HCT116 (cell line): ENCODE data around the gene ODR4. TPM values are rescaled to one million over a fixed set of nuclear protein-coding genes. Genes with fewer than 3 reads are reported as not detected.

Experiments
- ATAC-seq: fragments of 200-7000 bp; cut with Tn5 transposase; 2 replicates; pipeline ENCODE4 v1.9.1; 2020; ENCODE audit warnings: mild to moderate bottlenecking, moderate library complexity
- BruUV-seq: library from RNA; stranded (reverse); fragments of 400-500 nt; replicated peaks from 2 replicates; lab custom pipeline; 2021; lab: Mats Ljungman, UMichigan
- CTCF ChIA-PET: fragments of 300-600 bp; sonication (Branson Sonifier 250); formaldehyde crosslinking; loops from one replicate; lab custom pipeline; 2021; ENCODE audit warnings: antibody characterized with exemption; lab: Charles Lee
- POLR2A ChIA-PET: fragments of 300-600, 350-600 bp; sonication (Branson Sonifier 250); formaldehyde crosslinking; loops from one replicate; lab custom pipeline; 2021; ENCODE audit warnings: antibody characterized with exemption; lab: Charles Lee
- RAD21 ChIA-PET, 2 experiments: fragments of 300-600 bp; sonication (Branson Sonifier 250); formaldehyde crosslinking; loops; one replicate each; lab custom pipeline; 2023; ENCODE audit warnings: low total read pairs in 2 of 2; ENCODE audit not compliant: uncharacterized antibody in 2 of 2, unreplicated experiment in 2 of 2, low non-redundant PET in 1 of 2; lab: Charles Lee
- DNase-seq: peaks from one replicate; pipeline ENCODE4 v3.0.0-alpha.2; 2010; ENCODE audit warnings: low read depth, low spot score
- H2AFZ ChIP-seq: fragments of 200-600 bp; shearing (Covaris generic), sonication (generic); 2 replicates; pipeline ENCODE4 v1.6.1; 2017; ENCODE audit warnings: low read depth, mixed run types, mixed read lengths, antibody characterized with exemption, low read length; ENCODE audit not compliant: poor library complexity, severe bottlenecking
- H3K27ac ChIP-seq: 2 replicates; pipeline ENCODE4 v1.5.1; 2012; ENCODE audit warnings: low read depth, low read length
- H3K27me3 ChIP-seq: fragments of 200-600 bp; sonication (generic); 2 replicates; pipeline ENCODE4 v1.6.1; 2016; ENCODE audit warnings: mixed run types, low read length, mixed read lengths; ENCODE audit not compliant: insufficient read depth
- H3K36me3 ChIP-seq, 2 experiments: fragments of 200-500 bp in 1 of 2; fragments of 200-600 bp in 1 of 2; sonication (Bioruptor generic) in 1 of 2; sonication (generic) in 1 of 2; 2 replicates each; pipeline versions ENCODE4 v1.5.1 to v1.6.1; 2014 to 2016; ENCODE audit warnings: low read length in 2 of 2, inconsistent platforms in 1 of 2, mixed read lengths in 1 of 2, mixed run types in 1 of 2; ENCODE audit not compliant: insufficient read depth in 2 of 2, control insufficient read depth in 1 of 2
- H3K4me1 ChIP-seq, 2 experiments: fragments of 200-600 bp in 1 of 2; sonication (generic) in 1 of 2; 2 replicates each; pipeline versions ENCODE4 v1.5.1 to v1.6.1; 2012 to 2017; ENCODE audit warnings: low read length in 2 of 2, inconsistent platforms in 1 of 2, mild to moderate bottlenecking in 1 of 2, mixed read lengths in 1 of 2, mixed run types in 1 of 2, moderate library complexity in 1 of 2; ENCODE audit not compliant: insufficient read depth in 2 of 2, control insufficient read depth in 1 of 2
- H3K4me2 ChIP-seq: fragments of 200-600 bp; sonication (generic); 2 replicates; pipeline ENCODE4 v1.6.1; 2017; ENCODE audit warnings: mixed run types, low read length, mixed read lengths
- H3K4me3 ChIP-seq, 2 experiments: fragments of 200-600 bp in 1 of 2; sonication (generic) in 1 of 2; replicated peaks in 1 of 2; 2 replicates each; pipeline ENCODE4 v1.5.1; 2011 to 2016; ENCODE audit warnings: low read length in 2 of 2, control low read depth in 1 of 2, low read depth in 1 of 2, mild to moderate bottlenecking in 1 of 2, mixed read lengths in 1 of 2, mixed run types in 1 of 2
- H3K79me2 ChIP-seq: fragments of 200-600 bp; sonication (generic); 2 replicates; pipeline ENCODE4 v1.6.1; 2017; ENCODE audit warnings: mild to moderate bottlenecking, mixed run types, low read length, moderate library complexity, mixed read lengths; ENCODE audit not compliant: insufficient read depth
- H3K9ac ChIP-seq: fragments of 200-600 bp; sonication (generic); 2 replicates; pipeline ENCODE4 v1.6.1; 2016; ENCODE audit warnings: low read length, mixed read lengths
- H3K9me2 ChIP-seq: fragments of 200-600 bp; sonication (generic), shearing (Covaris generic); 2 replicates; pipeline ENCODE4 v1.6.1; 2017; ENCODE audit warnings: mixed run types, mild to moderate bottlenecking, moderate library complexity; ENCODE audit not compliant: insufficient read depth
- H3K9me3 ChIP-seq, 2 experiments: fragments of 200-500 bp in 1 of 2; fragments of 200-600 bp in 1 of 2; sonication (Bioruptor generic) in 1 of 2; sonication (generic) in 1 of 2; 2 replicates each; pipeline ENCODE4 v1.6.1; 2014 to 2017; ENCODE audit warnings: low read length in 2 of 2, mixed read lengths in 2 of 2, inconsistent platforms in 1 of 2, low read depth in 1 of 2, mild to moderate bottlenecking in 1 of 2, mixed run types in 1 of 2, moderate library complexity in 1 of 2; ENCODE audit not compliant: control insufficient read depth in 1 of 2, insufficient read depth in 1 of 2
- H4K20me1 ChIP-seq: fragments of 200-600 bp; sonication (generic), shearing (Covaris generic); 2 replicates; pipeline ENCODE4 v1.6.1; 2017; ENCODE audit warnings: mixed run types, mild to moderate bottlenecking, moderate library complexity; ENCODE audit not compliant: insufficient read depth
- CEBPB ChIP-seq: IDR thresholded peaks from 2 replicates; pipeline ENCODE4 v1.6.1; 2012; ENCODE audit warnings: low read depth
- CTCF ChIP-seq, 3 experiments: fragments of 200-600 bp in 1 of 3; sonication (generic) in 1 of 3; IDR thresholded peaks in 2 of 3; conservative IDR thresholded peaks in 1 of 3; 2 replicates each; pipeline ENCODE4 v1.5.1; 2012 to 2017; ENCODE audit warnings: low read depth in 2 of 3, low read length in 2 of 3, antibody characterized with exemption in 1 of 3, borderline replicate concordance in 1 of 3, control low read depth in 1 of 3, mild to moderate bottlenecking in 1 of 3, mixed read lengths in 1 of 3, mixed run types in 1 of 3, moderate library complexity in 1 of 3; ENCODE audit not compliant: insufficient read depth in 1 of 3
- ELF1 ChIP-seq: IDR thresholded peaks from 2 replicates; pipeline ENCODE4 v1.6.1; 2012; ENCODE audit warnings: low read depth, borderline replicate concordance
- JUND ChIP-seq: IDR thresholded peaks from 2 replicates; pipeline ENCODE4 v1.6.1; 2012
- MAX ChIP-seq: IDR thresholded peaks from 2 replicates; pipeline ENCODE4 v1.6.1; 2012
- POLR2A ChIP-seq: IDR thresholded peaks from 2 replicates; pipeline ENCODE4 v1.7.0; 2011; ENCODE audit warnings: borderline replicate concordance; ENCODE audit not compliant: insufficient read depth, insufficient read length; ENCODE audit errors: extremely low read depth
- POLR2AphosphoS5 ChIP-seq: IDR thresholded peaks from 2 replicates; pipeline ENCODE4 v1.6.1; 2011; ENCODE audit warnings: mild to moderate bottlenecking, low read depth, low read length, moderate library complexity
- RAD21 ChIP-seq: IDR thresholded peaks from 2 replicates; pipeline ENCODE4 v1.6.1; 2012; ENCODE audit warnings: low read depth, mild to moderate bottlenecking
- REST ChIP-seq: IDR thresholded peaks from 2 replicates; pipeline ENCODE4 v1.6.1; 2012; ENCODE audit warnings: low read depth
- SP1 ChIP-seq: IDR thresholded peaks from 2 replicates; pipeline ENCODE4 v1.6.1; 2012; ENCODE audit warnings: low read depth
- SRF ChIP-seq: IDR thresholded peaks from 2 replicates; pipeline ENCODE4 v1.6.1; 2012; ENCODE audit warnings: low read depth
- ZFX ChIP-seq: fragments of 450-650 bp; IDR thresholded peaks from 2 replicates; pipeline ENCODE4 v1.6.1; 2017
- intact Hi-C: fragments of 100-400 bp; cut with micrococcal nuclease; formaldehyde crosslinking; loops from 2 replicates; pipeline ENCODE4 v1.10.0; 2022
- total RNA-seq: library from RNA; stranded (reverse); gene quantifications from one replicate; pipeline ENCODE4 v1.2.1, GENCODE V29; 2021; ENCODE audit not compliant: unreplicated experiment

The ODR4 gene
- total RNA-seq, 1 experiment from 2014 or later, result 18.4 TPM

GRCh38 chr1:186413319-186413718, 37.7 kb downstream of the ODR4 start:
- Histone ChIP-seq H3K36me3 (peaks cover 0 to 31% of the 10 kb centered on the region in 2 experiments; a peak in 2 of 4 replicates), H3K9me3 (no peaks in the 10 kb centered on the region), H2AFZ (no peak overlapping the region), H3K4me2 (no peak overlapping the region), H3K9me2 (no peaks in the 10 kb centered on the region), H3K4me3 (no peak overlapping the region), H3K4me1 (no peaks in the 10 kb centered on the region), H3K27ac (no peak overlapping the region), H3K79me2 (no peaks in the 10 kb centered on the region), H3K27me3 (no peaks in the 10 kb centered on the region), H4K20me1 (no peaks in the 10 kb centered on the region; the same call in 1 of the 2 replicates), H3K9ac (no peak overlapping the region)
- BruUV-seq, result no TSS peak
- POLR2A ChIA-PET, result interaction anchor here (0.6 kb wide), 1 partner anchor 835 kb away, joined by 3 read pairs; no protein-coding TSS in a partner anchor
- DNase-seq (no peak), ATAC-seq (no peak)
- RAD21 ChIA-PET, result no interaction called here
- intact Hi-C loops, result no loop called here
- TF ChIP-seq POLR2A (no peak), SRF (no peak), REST (no peak), MAX (no peak), JUND (no peak), CTCF (IDR thresholded peaks at IDR 0.05 in 2 of 3, conservative IDR thresholded peaks at IDR 0.05 in 1 of 3; ENCODE audit: borderline replicate concordance in 1 of 3, insufficient read depth in 1 of 3, low read depth in 2 of 3, low read length in 2 of 3) (no peak), POLR2AphosphoS5 (no peak), SP1 (no peak), CEBPB (no peak), ELF1 (no peak), ZFX (no peak), RAD21 (no peak)
- CTCF ChIA-PET, result interaction anchor here (1.4 kb wide), 1 partner anchor 9 kb away, joined by 3 read pairs; no protein-coding TSS in a partner anchor
